Liver (tissue), 9 donors: Measurements from ENCODE around the gene PEX14. TPM values are rescaled to one million over a fixed set of nuclear protein-coding genes. Genes with fewer than 3 reads are reported as not detected.

Experiments
- DNase-seq: peaks from one replicate; pipeline ENCODE4 v3.0.0-alpha.2; 2017; ENCODE audit warnings: low spot score
- H3K27ac ChIP-seq, 2 donors: one replicate each; pipeline ENCODE4 v1.7.0; 2013; ENCODE audit warnings: inconsistent platforms in 2 of 2, low read length in 2 of 2, control low read depth in 1 of 2, low read depth in 1 of 2, mild to moderate bottlenecking in 1 of 2
- H3K27me3 ChIP-seq, 4 donors: one replicate each; pipeline versions ENCODE4 v1.6.1 to v1.7.0; 2013; ENCODE audit warnings: low read length in 3 of 4, inconsistent platforms in 1 of 4, mild to moderate bottlenecking in 1 of 4, moderate library complexity in 1 of 4; ENCODE audit not compliant: control insufficient read depth in 4 of 4, insufficient read depth in 4 of 4
- H3K36me3 ChIP-seq, 4 donors: one replicate each; pipeline versions ENCODE4 v1.6.1 to v1.7.0; 2013; ENCODE audit warnings: low read length in 3 of 4, mild to moderate bottlenecking in 3 of 4, low read depth in 1 of 4, moderate library complexity in 1 of 4; ENCODE audit not compliant: control insufficient read depth in 4 of 4, insufficient read depth in 3 of 4
- H3K4me1 ChIP-seq, 4 donors: one replicate each; pipeline versions ENCODE4 v1.6.1 to v1.7.0; 2013; ENCODE audit warnings: low read length in 3 of 4, mild to moderate bottlenecking in 3 of 4, moderate library complexity in 1 of 4; ENCODE audit not compliant: control insufficient read depth in 4 of 4, insufficient read depth in 4 of 4
- H3K4me3 ChIP-seq, 3 donors: one replicate each; pipeline versions ENCODE4 v1.6.1 to v1.7.0; 2013; ENCODE audit warnings: low read length in 3 of 3, control low read depth in 1 of 3, low read depth in 1 of 3, mild to moderate bottlenecking in 1 of 3
- H3K9ac ChIP-seq, 2 donors: one replicate each; pipeline ENCODE4 v1.7.0; 2013; ENCODE audit warnings: low read length in 2 of 2, mild to moderate bottlenecking in 2 of 2, moderate library complexity in 2 of 2, control low read depth in 1 of 2, low read depth in 1 of 2
- H3K9me3 ChIP-seq, 4 donors: one replicate each; pipeline versions ENCODE4 v1.6.1 to v1.7.0; 2013; ENCODE audit warnings: low read length in 3 of 4; ENCODE audit not compliant: control insufficient read depth in 4 of 4
- CTCF ChIP-seq: fragments of 150-350 bp; IDR thresholded peaks from 2 replicates; pipeline ENCODE4 v1.5.1; 2017; ENCODE audit warnings: improper control_type of control experiment, low read depth, low read length; ENCODE audit not compliant: missing input control
- EGR1 ChIP-seq, 2 donors: IDR thresholded peaks; 2 replicates each; pipeline ENCODE4 v1.6.1; 2016 to 2018; ENCODE audit warnings: antibody characterized with exemption in 2 of 2, low read depth in 2 of 2
- FOXA1 ChIP-seq: IDR thresholded peaks from 2 replicates; pipeline ENCODE4 v1.6.1; 2016; ENCODE audit warnings: antibody characterized with exemption
- FOXA2 ChIP-seq: IDR thresholded peaks from 2 replicates; pipeline ENCODE4 v1.6.1; 2016; ENCODE audit warnings: antibody characterized with exemption
- GABPA ChIP-seq, 2 donors: IDR thresholded peaks in 1 of 2; conservative IDR thresholded peaks in 1 of 2; 2 replicates each; pipeline ENCODE4 v1.6.1; 2016; ENCODE audit warnings: antibody characterized with exemption in 2 of 2, mild to moderate bottlenecking in 1 of 2, moderate library complexity in 1 of 2
- HNF4G ChIP-seq: IDR thresholded peaks from 2 replicates; pipeline ENCODE4 v1.6.1; 2016; ENCODE audit warnings: antibody characterized with exemption
- JUND ChIP-seq, 2 donors: IDR thresholded peaks; 2 replicates each; pipeline ENCODE4 v1.6.1; 2016; ENCODE audit warnings: antibody characterized with exemption in 2 of 2
- RAD21 ChIP-seq, 2 donors: IDR thresholded peaks; 2 replicates each; pipeline ENCODE4 v1.6.1; 2016; ENCODE audit warnings: antibody characterized with exemption in 2 of 2, mild to moderate bottlenecking in 2 of 2
- REST ChIP-seq: IDR thresholded peaks from 2 replicates; pipeline ENCODE4 v1.6.1; 2016; ENCODE audit warnings: antibody characterized with exemption, mild to moderate bottlenecking
- SP1 ChIP-seq: IDR thresholded peaks from 2 replicates; pipeline ENCODE4 v1.6.1; 2018; ENCODE audit warnings: antibody characterized with exemption, mild to moderate bottlenecking
- TAF1 ChIP-seq: conservative IDR thresholded peaks from 2 replicates; pipeline ENCODE4 v1.6.1; 2016; ENCODE audit warnings: antibody characterized with exemption, mild to moderate bottlenecking
- YY1 ChIP-seq: IDR thresholded peaks from 2 replicates; pipeline ENCODE4 v1.6.1; 2016; ENCODE audit warnings: antibody characterized with exemption, mild to moderate bottlenecking
- WGBS: extraction: QIAGEN DNeasy Blood & Tissue Kit; methylation state at CpG from one replicate; pipeline ENCODE4 v1.1.7; 2013; 5-methylcytosine and 5-hydroxymethylcytosine counted together
- polyA plus RNA-seq, 2 donors: library from polyadenylated mRNA; stranded (reverse) in 1 of 2; unstranded in 1 of 2; fragments of 200-250 nt in 1 of 2; fragments of >200 nt in 1 of 2; fragmentation: Nextera tagmentation in 1 of 2; extraction: Ambion mirVana in 1 of 2; gene quantifications; one replicate each; pipeline versions ENCODE4 v1.2.1 to v1.2.3, GENCODE V29; 2013 to 2015
- total RNA-seq, 2 donors: library from RNA; depleted of rRNA; stranded (reverse); fragments of >200 nt; gene quantifications; one replicate each; pipeline ENCODE4 v1.2.3, GENCODE V29; 2014
- TF ChIP-seq, protein P1 (sequence below): IDR thresholded peaks from 2 replicates; pipeline ENCODE4 v1.6.1; 2016; ENCODE audit warnings: antibody characterized with exemption
- TF ChIP-seq, protein P2 (sequence below): IDR thresholded peaks from 2 replicates; pipeline ENCODE4 v1.6.1; 2016; ENCODE audit warnings: antibody characterized with exemption
- TF ChIP-seq, protein P3 (sequence below): IDR thresholded peaks from 2 replicates; pipeline ENCODE4 v1.6.1; 2016; ENCODE audit warnings: antibody characterized with exemption
- donor health status: healthy.
- donor health status: healthy.
- donor health status: healthy.
- donor health status: healthy.
- donor health status: healthy.

Gene PEX14
- total and polyA plus RNA-seq, 4 donors: 7.1 to 16.1 (median 11.7) TPM

DNA sequence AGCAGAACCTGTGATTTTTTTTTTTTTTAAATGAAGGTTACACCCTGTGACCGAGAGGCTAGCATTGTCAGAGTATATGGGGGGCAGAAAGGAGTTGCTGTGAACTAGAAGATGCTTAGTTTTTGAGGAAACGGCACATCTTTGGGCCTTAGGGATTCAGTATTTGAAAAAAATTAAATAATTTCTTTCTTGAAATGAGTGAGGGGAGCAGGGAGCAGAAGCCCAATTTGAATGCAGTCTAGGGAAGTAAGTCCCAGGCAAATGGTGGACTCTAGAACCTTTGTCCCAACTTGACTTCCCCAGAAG is 42.9 kb downstream of the PEX14 start:
- Histone ChIP-seq H3K4me3 (no peak overlapping the region), H3K27ac (no peak overlapping the region), H3K27me3 (no peaks in the 10 kb centered on the region), H3K9me3 (no peaks in the 10 kb centered on the region), H3K4me1 (peaks cover 3 to 44% (median 30%) of the 10 kb centered on the region in 4 donors), H3K36me3 (no peaks in the 10 kb centered on the region), H3K9ac (no peak overlapping the region)
- WGBS: 95% methylated on average over 2 of the region's 2 CpGs
- TF ChIP-seq GABPA (IDR thresholded peaks at IDR 0.05 in 1 of 2, conservative IDR thresholded peaks at IDR 0.05 in 1 of 2) (no peak), REST (no peak), RAD21 (IDR thresholded peaks at IDR 0.05) (no peak), TAF1 (no peak), HNF4G (no peak), SP1 (no peak), YY1 (no peak), CTCF (no peak)
- TF ChIP-seq, protein P1, sequence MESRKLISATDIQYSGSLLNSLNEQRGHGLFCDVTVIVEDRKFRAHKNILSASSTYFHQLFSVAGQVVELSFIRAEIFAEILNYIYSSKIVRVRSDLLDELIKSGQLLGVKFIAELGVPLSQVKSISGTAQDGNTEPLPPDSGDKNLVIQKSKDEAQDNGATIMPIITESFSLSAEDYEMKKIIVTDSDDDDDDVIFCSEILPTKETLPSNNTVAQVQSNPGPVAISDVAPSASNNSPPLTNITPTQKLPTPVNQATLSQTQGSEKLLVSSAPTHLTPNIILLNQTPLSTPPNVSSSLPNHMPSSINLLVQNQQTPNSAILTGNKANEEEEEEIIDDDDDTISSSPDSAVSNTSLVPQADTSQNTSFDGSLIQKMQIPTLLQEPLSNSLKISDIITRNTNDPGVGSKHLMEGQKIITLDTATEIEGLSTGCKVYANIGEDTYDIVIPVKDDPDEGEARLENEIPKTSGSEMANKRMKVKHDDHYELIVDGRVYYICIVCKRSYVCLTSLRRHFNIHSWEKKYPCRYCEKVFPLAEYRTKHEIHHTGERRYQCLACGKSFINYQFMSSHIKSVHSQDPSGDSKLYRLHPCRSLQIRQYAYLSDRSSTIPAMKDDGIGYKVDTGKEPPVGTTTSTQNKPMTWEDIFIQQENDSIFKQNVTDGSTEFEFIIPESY: no peak
- TF ChIP-seq, protein P2, sequence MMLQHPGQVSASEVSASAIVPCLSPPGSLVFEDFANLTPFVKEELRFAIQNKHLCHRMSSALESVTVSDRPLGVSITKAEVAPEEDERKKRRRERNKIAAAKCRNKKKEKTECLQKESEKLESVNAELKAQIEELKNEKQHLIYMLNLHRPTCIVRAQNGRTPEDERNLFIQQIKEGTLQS: no peak
- DNase-seq: no peak

- DNase-seq: no peak
- WGBS: 37% methylated on average over 7 of the region's 7 CpGs
- H3K4me3 ChIP-seq: no peak overlapping the region
- no peaks in the 10 kb centered on the region for H3K27me3 ChIP-seq
- no peak overlapping the region for H3K9ac ChIP-seq
- H3K9me3 ChIP-seq: no peaks in the 10 kb centered on the region
- H3K4me1 ChIP-seq: peaks cover 6 to 46% (median 31%) of the 10 kb centered on the region in 4 donors
- no peaks in the 10 kb centered on the region for H3K36me3 ChIP-seq
- H3K27ac ChIP-seq: no peak overlapping the region
- TF ChIP-seq YY1 (peak; percentile 22), SP1 (no peak), FOXA1 (no peak), REST (no peak), HNF4G (no peak), EGR1 (IDR thresholded peaks at IDR 0.05; ENCODE audit: low read depth in 2 of 2) (no peak), CTCF (no peak), FOXA2 (no peak), TAF1 (no peak), JUND (IDR thresholded peaks at IDR 0.05) (no peak)
- TF ChIP-seq, protein P2: no peak
- TF ChIP-seq, protein P3, sequence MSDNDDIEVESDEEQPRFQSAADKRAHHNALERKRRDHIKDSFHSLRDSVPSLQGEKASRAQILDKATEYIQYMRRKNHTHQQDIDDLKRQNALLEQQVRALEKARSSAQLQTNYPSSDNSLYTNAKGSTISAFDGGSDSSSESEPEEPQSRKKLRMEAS: no peak
- TF ChIP-seq, protein P1: no peak
These were observed 44.3 kb downstream of the PEX14 start for GRCh38 chr1:10519016-10519417.
